Measurements from ENCODE around the gene NFATC2. TPM values are rescaled to one million over a fixed set of nuclear protein-coding genes. Genes with fewer than 3 reads are reported as not detected.

NFATC2 gene
- total RNA-seq, 1 experiment from 2014 or later: not detected

DNA sequence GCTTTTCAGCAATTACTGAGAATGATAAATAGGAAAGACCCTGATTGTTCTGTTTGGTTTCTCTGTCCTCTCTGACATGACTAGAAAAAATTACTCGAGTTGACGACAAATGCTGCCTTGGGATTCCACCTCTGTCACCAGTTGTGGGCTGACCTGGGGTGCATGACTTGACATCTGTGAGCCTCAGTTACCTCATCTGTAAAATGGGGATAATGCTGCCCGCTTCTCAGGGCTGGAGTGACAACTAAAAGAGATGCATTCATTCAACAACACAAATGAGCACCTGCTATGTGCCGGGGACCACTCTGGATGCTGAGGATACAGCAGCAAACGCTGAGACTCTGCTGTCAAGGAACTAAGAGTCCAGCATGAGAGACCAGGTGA lies 94.8 kb downstream of the NFATC2 start:
- no peaks in the 10 kb centered on the region for H3K27me3 ChIP-seq
- no peaks in the 10 kb centered on the region for H3K36me3 ChIP-seq
- DNase-seq: no peak
- H3K4me3 ChIP-seq: no peak overlapping the region
- peak overlapping the region; percentile 50; the same call in 1 of the 2 replicates for H3K27ac ChIP-seq
- no peaks in the 10 kb centered on the region for H3K9me3 ChIP-seq (replicated peaks)
- peaks cover 25% of the 10 kb centered on the region for H3K4me1 ChIP-seq

DNA sequence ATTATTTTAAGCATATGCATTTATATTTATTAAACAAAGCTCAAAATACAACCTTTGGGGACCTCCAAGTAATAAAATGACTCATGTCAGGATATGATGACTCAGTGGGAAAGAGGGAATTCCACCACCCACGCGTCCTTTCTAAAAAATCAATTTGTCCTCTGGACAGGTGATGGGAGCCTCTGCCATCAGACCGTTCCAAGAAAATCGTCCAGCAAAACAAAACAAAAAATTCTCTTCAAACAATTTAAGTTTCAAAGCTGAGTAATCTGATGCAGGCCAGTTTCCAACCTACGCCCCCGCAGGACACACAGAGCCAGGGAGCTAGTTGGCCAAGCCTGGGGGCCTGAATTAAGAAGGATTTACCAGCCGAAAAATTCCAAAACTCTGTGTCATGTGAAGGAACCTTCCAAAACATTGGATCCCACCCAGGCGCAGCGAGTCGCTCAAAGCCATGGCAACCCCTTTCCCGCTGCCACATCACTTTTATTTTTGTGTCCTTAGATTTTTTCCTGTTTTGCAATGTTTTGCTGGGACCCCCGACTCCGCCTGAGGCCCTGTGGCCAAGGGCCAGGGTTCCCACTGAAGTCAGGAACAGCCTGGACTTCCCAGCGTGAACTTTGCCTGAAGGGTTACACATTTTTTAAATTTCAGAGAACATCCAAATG lies 95.3 kb downstream of the NFATC2 start:
- no peaks in the 10 kb centered on the region for H3K9me3 ChIP-seq (replicated peaks)
- no peaks in the 10 kb centered on the region for H3K27me3 ChIP-seq
- DNase-seq: peak; percentile 81
- H3K4me3 ChIP-seq: no peak overlapping the region
- peaks cover 25% of the 10 kb centered on the region for H3K4me1 ChIP-seq
- H3K27ac ChIP-seq: peak overlapping the region; percentile 50
- H3K36me3 ChIP-seq: no peaks in the 10 kb centered on the region

DNA sequence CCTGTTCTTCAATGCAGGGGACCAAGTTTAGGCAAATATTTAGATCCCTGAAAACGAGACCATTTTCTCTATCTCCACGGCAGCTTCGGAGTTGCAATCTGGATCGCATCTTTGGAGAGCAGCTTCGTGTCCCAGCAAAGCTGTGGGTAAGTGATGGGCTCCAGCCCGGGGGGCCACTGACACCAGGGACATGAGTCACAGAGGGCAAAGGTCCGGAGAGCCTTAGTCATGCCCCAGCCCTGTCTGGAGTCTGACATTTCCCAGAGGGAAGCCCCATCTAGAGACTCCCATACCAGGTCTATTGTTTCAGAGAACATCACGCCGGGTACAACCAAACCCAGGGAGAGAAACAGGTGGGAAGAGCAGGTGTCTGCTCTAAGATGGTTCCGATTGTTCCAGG lies 95.9 kb downstream of the NFATC2 start:
- Histone ChIP-seq H3K9me3 (replicated peaks) (no peaks in the 10 kb centered on the region), H3K4me1 (peaks cover 25% of the 10 kb centered on the region), H3K27ac (peak overlapping the region; percentile 50), H3K36me3 (no peaks in the 10 kb centered on the region), H3K27me3 (no peaks in the 10 kb centered on the region), H3K4me3 (no peak overlapping the region)
- DNase-seq: peak; percentile 68 to 75

DNA sequence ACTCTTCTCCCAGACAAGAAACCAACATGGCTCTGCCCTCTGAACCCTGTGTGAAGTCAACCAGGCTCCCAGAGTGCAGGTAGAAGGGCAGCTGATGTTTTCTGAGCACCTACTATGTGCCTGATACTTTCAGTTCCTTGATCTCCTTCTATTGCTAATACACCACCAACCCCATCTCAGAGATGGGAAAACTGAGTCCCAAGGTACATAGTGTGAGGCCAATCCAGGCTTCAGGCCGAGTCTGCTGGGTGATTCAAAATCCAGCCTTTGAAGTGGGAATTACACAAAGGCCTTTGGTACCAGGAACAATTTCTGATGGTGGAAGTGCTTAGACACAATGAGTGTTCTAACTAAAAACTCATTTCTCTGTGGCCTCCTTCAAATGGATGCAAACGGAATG lies 96.3 kb downstream of the NFATC2 start:
- no peaks in the 10 kb centered on the region for H3K27me3 ChIP-seq
- no peak for DNase-seq
- peaks cover 25% of the 10 kb centered on the region for H3K4me1 ChIP-seq
- peak overlapping the region; percentile 50 for H3K27ac ChIP-seq
- no peaks in the 10 kb centered on the region for H3K36me3 ChIP-seq
- no peaks in the 10 kb centered on the region for H3K9me3 ChIP-seq (replicated peaks)
- no peak overlapping the region for H3K4me3 ChIP-seq

DNA sequence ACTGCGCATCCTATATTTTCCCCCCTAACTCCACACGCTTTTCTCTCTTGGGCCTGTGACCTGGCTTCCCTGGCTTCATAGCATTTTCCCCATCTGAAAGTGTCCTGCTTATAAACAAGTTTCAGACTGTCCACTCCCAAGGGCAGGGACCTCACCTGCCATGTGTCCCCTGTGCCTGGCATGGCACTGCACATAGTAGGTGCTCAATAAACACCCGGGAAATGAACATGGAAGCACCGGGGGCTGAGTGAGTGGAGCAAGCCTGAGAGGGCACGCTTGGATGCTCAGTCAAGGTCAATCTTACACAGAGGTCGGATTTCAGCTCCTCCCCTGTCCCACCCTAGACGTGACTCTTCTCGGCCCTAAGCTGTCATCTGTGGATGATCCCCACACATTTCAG lies 96.9 kb downstream of the NFATC2 start:
- H3K9me3 ChIP-seq (replicated peaks): no peaks in the 10 kb centered on the region
- no peaks in the 10 kb centered on the region for H3K36me3 ChIP-seq
- no peak overlapping the region for H3K4me3 ChIP-seq
- DNase-seq: no peak
- peaks cover 25% of the 10 kb centered on the region for H3K4me1 ChIP-seq
- H3K27ac ChIP-seq: no peak overlapping the region
- H3K27me3 ChIP-seq: no peaks in the 10 kb centered on the region

DNA sequence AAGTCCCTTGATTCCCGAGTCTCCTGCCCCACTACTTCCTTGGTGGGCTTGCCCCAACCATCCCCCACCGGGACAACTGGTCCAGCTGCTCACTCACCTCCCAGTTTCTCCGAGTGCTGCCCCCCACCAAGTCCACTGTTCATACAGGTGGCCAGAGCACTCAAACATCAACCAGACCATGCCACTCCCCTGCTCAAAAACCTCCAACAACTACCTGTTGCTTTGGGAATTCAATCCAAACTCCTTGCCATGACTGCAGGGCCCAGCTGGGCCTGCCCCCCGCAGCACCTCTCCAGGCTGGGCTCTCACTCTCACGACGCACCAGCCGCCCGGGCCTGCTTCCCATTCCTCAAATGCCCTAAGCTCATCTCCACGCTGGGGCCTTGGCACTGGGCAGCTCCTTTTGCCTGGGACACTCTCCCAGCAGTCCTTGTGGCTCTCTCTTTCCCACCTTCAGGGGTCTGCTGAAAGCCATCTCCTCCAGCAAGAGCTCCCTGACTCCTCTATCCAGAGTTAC lies 97.5 kb downstream of the NFATC2 start:
- no peak overlapping the region for H3K4me3 ChIP-seq
- H3K36me3 ChIP-seq: no peaks in the 10 kb centered on the region
- no peak overlapping the region for H3K27ac ChIP-seq
- no peaks in the 10 kb centered on the region for H3K9me3 ChIP-seq (replicated peaks)
- peaks cover 25% of the 10 kb centered on the region for H3K4me1 ChIP-seq
- DNase-seq: no peak
- no peaks in the 10 kb centered on the region for H3K27me3 ChIP-seq

DNA sequence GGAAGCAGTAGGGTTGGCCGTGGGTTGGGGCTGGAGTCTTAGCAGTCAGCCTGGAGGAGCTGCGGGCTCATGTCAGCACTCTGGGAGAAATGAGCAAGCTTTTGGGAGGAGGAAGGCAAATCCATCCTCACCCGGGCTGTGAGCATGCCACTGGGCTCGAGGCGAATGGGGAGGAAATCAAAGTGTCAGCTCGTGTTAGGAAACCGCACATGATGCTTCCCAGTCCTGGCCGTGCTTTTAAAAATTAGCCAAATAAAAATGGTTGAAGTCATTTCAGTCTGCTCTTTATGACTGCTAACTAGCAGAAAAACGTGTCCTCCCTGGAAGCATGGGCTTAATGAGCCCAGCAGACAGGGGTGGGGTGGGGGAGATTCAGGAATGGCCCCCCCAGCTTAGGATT lies 98.1 kb downstream of the NFATC2 start:
- Histone ChIP-seq H3K27ac (no peak overlapping the region), H3K27me3 (no peaks in the 10 kb centered on the region), H3K9me3 (replicated peaks) (no peaks in the 10 kb centered on the region), H3K4me3 (no peak overlapping the region), H3K36me3 (no peaks in the 10 kb centered on the region), H3K4me1 (peaks cover 25% of the 10 kb centered on the region)
- DNase-seq: no peak

DNA sequence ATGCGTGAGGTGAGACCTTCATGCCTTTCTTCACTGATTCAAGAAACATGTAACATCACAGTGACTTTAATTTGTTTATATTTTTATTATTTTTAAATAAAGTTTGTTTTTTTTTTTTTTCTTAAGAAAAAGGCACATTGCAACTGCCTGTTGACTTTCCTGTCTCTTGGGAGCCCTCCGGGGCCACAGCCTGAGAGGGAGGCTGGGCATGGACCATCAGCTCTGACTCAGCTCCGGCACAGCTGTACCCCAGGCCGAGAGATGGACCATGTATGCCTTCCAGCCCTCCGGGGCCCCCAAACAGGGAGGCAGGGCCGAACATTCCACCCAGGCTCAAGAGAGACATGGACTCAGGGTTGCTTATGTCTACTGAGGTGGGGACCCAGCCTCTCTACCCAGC lies 99.9 kb downstream of the NFATC2 start:
- no peak overlapping the region for H3K4me3 ChIP-seq
- DNase-seq: peak in 1 of 2 experiments; percentile 29
- no peak overlapping the region for H3K27ac ChIP-seq
- H3K9me3 ChIP-seq (replicated peaks): no peaks in the 10 kb centered on the region
- H3K4me1 ChIP-seq: peaks cover 14% of the 10 kb centered on the region
- H3K27me3 ChIP-seq: no peaks in the 10 kb centered on the region
- H3K36me3 ChIP-seq: no peaks in the 10 kb centered on the region

DNA sequence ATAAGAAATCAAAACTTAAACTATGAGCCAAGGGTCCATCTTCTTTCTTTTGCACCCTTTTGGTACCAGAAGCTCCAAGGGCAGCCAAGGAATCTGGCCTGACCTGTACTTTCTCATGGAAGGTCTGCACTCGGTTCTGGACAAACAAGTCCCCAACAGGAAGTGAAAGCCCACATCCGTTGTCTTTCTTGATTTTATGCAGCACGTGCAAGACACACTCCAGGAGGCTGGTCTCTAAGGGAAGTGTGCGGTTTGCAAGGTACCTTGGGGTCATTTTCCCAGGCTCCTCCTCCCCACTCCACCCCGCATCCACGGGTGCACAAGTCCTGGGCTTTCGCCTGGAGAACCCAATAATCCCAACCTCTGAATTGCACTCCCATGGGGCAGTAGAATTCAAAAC lies 101.9 kb downstream of the NFATC2 start:
- DNase-seq: no peak
- no peaks in the 10 kb centered on the region for H3K36me3 ChIP-seq

DNA sequence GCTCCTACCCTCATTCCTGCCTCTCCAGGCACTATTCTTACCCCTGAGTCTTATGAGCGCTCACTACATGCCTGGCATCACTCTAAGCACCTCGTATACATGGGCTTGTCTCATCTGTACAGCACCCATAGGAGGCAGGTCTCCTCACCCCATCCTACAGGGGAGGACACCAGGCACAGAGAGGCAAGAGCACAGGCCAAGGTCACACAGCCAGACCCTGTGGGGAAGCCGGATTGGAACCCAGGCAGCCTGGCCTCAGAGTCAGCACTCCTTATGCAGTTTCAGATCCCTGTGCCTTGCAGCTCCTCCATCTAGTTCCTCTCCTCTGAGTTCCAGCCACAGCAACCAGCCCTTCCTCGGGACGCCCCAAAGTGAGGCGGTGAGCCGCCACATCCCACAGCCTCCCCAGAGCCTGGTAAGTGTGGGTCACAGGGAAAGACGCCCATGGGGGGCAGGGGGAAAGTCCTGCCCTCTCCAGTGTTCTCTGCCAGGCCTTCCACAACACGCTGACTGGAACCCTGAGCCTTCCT lies 103.3 kb downstream of the NFATC2 start:
- H3K27ac ChIP-seq: no peak overlapping the region
- no peak for DNase-seq
- no peaks in the 10 kb centered on the region for H3K4me1 ChIP-seq
- no peaks in the 10 kb centered on the region for H3K36me3 ChIP-seq
- no peak overlapping the region for H3K4me3 ChIP-seq
- no peaks in the 10 kb centered on the region for H3K27me3 ChIP-seq
- H3K9me3 ChIP-seq (replicated peaks): no peaks in the 10 kb centered on the region

More for the DNA sequence above, 101.9 kb downstream of the NFATC2 start:
- Histone ChIP-seq H3K4me1 (no peaks in the 10 kb centered on the region; the same call in 1 of the 2 replicates), H3K9me3 (replicated peaks) (no peaks in the 10 kb centered on the region), H3K4me3 (no peak overlapping the region), H3K27ac (no peak overlapping the region), H3K27me3 (no peaks in the 10 kb centered on the region)

DNA sequence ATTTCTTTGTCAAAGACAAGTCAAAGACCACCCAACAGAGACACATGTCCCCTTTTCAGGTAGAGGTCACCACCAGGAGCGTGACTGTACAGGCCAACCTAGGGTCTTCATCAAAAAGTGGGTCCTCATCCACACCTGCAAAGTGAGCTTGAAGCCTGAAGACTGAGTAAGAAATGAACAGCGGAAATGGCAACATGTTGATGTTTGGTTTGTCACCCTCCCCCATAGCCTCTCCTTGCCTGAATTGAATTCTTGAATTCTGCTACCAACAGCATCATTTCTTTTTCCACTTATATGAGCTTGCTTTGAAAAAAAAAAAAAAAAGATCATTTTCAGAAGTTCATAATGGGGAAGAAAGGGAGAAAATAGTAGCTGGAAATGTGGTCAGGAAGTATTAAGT lies 104.4 kb downstream of the NFATC2 start:
- Histone ChIP-seq H3K4me3 (no peak overlapping the region), H3K36me3 (no peaks in the 10 kb centered on the region), H3K27ac (no peak overlapping the region), H3K9me3 (replicated peaks) (no peaks in the 10 kb centered on the region), H3K27me3 (no peaks in the 10 kb centered on the region), H3K4me1 (no peaks in the 10 kb centered on the region)
- no peak for DNase-seq

DNA sequence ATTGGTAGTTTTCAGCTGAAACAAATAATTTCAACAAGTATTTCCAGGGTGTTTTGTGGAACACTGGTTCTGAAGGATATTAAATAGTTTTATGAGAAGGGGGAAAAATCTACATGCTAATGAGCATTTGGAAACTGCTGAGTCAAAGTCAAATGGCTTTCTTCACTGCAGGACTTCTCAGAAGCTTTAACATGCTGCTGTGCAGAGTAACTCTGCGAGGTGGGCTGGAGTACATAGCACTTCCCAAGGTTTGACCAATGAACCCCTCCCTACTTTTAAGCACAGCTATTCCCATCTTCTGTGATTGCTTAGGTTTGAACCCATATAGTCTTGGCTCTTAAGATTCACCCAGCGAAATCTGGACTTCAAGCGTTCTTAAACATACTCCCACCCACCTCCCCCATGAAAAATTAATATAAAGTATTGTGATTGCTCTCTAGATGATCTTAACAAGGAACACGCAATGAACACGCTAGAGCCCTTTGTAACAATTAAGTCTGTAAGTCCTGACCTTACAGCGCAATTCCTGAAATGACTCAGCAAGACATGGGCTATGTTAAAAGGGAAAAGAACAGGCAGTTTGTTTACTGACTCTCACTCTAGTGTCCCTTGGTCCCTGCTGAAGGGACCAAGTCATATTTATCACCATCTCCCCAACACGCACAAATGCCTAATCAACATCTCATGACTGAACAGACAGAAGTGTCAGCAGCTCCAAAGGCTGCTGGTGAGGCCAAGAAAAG lies 105.2 kb downstream of the NFATC2 start:
- Histone ChIP-seq H3K9me3 (replicated peaks) (no peaks in the 10 kb centered on the region), H3K4me1 (no peaks in the 10 kb centered on the region), H3K27ac (no peak overlapping the region), H3K36me3 (no peaks in the 10 kb centered on the region), H3K27me3 (peaks cover 5% of the 10 kb centered on the region), H3K4me3 (no peak overlapping the region)
- DNase-seq: no peak

DNA sequence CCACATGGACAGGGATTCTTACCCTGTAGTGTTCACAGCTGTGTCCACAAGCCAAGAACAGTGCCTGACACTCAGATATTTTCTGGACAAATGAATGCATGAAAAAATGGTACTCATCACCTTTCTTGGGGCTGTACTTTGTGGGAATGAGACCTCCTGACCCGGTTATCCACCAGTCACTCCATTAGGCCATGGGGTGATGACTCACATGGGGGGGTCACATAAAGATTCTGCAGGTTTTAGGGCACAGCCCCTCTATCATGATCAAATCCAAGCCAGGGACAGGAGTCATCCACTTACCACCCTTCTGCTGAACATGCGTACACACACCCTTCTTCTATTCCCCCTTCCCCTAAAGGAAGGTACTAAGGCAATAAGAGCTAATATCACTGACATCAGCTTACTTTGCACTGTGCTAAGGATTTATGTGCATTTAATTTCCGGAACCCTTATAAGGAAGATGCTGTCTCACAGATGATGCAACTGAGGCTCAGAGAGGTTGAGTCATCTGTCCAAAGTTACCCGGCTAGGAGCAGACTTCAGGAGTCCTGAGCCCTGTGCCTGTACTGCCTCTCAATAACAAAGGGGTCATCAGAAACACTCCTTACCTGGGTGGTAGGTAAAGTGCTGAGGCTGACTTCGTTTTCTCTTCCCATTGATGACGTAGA lies 107.8 kb downstream of the NFATC2 start:
- H3K27ac ChIP-seq: no peak overlapping the region
- H3K9me3 ChIP-seq (replicated peaks): no peaks in the 10 kb centered on the region
- no peaks in the 10 kb centered on the region for H3K4me1 ChIP-seq
- no peak for DNase-seq
- H3K4me3 ChIP-seq: no peak overlapping the region
- peaks cover 29% of the 10 kb centered on the region for H3K27me3 ChIP-seq
- no peaks in the 10 kb centered on the region for H3K36me3 ChIP-seq

DNA sequence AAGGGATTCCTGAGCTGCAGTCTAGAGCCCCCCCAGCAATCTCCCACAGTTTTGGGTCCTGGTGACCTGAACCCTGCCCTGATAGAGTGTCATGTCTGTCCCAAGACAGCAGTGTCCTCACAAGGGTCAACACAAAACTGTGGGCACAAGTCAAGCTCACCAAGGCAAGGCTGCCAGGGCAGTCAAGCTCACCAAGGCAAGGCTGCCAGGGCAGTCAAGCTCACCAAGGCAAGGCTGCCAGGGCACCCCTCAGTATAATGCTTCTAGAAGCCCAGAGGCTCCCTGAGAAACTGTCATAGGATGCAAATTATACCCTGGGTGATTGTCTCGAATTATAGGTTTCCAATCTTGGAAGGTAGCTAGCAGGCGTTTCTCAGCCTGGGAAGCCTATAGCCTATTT lies 108.5 kb downstream of the NFATC2 start:
- Histone ChIP-seq H3K4me1 (no peaks in the 10 kb centered on the region), H3K9me3 (replicated peaks) (no peaks in the 10 kb centered on the region), H3K27ac (no peak overlapping the region), H3K27me3 (peaks cover 36% of the 10 kb centered on the region), H3K36me3 (no peaks in the 10 kb centered on the region), H3K4me3 (no peak overlapping the region)
- DNase-seq: no peak

DNA sequence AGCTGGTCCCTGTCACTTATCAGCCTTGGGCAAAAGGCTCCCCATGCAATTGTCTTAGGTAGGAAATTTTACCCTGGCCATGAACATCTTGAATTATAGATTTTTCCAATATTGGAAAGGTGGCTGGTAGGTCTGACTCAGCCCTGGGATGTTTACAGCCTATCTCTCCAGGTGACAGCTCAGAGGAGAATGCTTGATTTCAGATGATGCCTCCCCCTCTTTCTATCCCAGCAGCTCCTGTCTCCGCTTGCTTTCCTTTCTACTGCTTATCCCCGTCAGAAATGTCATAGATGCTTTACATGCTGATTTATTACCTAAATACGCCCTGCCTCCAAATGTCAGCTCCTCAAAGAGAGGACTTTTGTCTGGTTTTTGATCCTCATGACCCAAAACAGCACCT lies 109.6 kb downstream of the NFATC2 start:
- no peak for DNase-seq
- no peaks in the 10 kb centered on the region for H3K9me3 ChIP-seq (replicated peaks)
- no peak overlapping the region for H3K4me3 ChIP-seq
- no peak overlapping the region for H3K27ac ChIP-seq
- H3K27me3 ChIP-seq: peaks cover 46% of the 10 kb centered on the region
- no peaks in the 10 kb centered on the region for H3K36me3 ChIP-seq
- H3K4me1 ChIP-seq: no peaks in the 10 kb centered on the region
